ENCODE data around the gene CRY2. TPM values are rescaled to one million over a fixed set of nuclear protein-coding genes. Genes with fewer than 3 reads are reported as not detected.

CRY2 gene
- polyA plus RNA-seq, 1 experiment, result 11.7 TPM

DNA sequence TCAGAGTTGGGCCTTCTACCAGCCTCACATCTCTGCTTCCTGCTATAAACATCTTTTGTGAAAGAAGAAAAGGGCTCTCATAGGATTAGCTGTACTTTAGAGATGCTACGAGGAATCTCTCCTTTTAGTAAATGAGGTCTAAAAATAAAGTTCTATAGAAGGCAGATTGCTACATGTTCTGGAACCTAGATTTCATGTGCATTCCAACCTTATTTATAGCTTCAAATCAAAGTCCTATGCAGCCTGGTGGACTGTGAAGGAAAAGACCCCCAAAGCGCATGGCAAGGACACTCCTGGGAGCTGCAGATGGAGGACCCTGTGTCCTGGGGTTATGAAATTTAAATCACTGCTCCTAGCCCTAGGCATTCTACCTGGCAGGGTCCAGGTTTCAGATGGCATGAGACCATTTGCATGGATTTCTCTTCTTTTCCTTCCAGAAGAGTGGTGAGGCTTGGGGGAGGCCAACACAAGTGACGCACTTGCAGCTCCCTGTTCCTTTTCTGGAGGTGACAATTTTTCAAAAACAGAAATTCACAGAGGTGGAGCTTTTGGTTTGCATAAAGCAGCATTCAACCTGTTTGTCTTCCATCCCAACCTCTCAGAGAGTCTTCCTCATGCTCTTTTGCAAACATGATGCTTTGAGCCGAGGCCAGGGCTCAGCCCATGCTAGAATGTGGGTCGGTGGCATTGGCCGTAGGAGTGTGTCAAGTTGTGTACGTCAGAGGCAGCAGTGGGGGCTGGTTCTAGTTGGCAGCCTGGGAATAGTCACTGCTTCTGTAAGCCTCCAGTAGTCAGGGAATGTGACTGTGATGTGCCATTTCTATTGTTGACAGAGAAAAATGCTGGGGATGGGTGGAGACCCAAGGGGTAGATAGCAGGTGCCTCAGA is 6.3 kb downstream of the CRY2 start:
- POLR2A ChIA-PET, result no interaction called here
- TF ChIP-seq, protein P1, sequence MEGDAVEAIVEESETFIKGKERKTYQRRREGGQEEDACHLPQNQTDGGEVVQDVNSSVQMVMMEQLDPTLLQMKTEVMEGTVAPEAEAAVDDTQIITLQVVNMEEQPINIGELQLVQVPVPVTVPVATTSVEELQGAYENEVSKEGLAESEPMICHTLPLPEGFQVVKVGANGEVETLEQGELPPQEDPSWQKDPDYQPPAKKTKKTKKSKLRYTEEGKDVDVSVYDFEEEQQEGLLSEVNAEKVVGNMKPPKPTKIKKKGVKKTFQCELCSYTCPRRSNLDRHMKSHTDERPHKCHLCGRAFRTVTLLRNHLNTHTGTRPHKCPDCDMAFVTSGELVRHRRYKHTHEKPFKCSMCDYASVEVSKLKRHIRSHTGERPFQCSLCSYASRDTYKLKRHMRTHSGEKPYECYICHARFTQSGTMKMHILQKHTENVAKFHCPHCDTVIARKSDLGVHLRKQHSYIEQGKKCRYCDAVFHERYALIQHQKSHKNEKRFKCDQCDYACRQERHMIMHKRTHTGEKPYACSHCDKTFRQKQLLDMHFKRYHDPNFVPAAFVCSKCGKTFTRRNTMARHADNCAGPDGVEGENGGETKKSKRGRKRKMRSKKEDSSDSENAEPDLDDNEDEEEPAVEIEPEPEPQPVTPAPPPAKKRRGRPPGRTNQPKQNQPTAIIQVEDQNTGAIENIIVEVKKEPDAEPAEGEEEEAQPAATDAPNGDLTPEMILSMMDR (IDR thresholded peaks at IDR 0.05; ENCODE audit: low read depth, low read length), result no peak
- Histone ChIP-seq H3K27ac (ENCODE audit: low read depth, low read length) (no peak overlapping the region), H3K27me3 (ENCODE audit: control insufficient read depth, insufficient read depth, low read length) (no peaks in the 10 kb centered on the region), H3K9me3 (ENCODE audit: control insufficient read depth, insufficient read depth, low read length) (no peaks in the 10 kb centered on the region), H3K4me3 (ENCODE audit: low read depth, low read length) (no peak overlapping the region)
- no peak for DNase-seq (ENCODE audit: low read depth, low spot score)
- CTCF ChIA-PET, result interaction anchor here (0.7 to 2.8 kb wide), 2 partner anchors 11 to 19 kb away, joined by 3 to 14 read pairs; no protein-coding TSS in a partner anchor

DNA sequence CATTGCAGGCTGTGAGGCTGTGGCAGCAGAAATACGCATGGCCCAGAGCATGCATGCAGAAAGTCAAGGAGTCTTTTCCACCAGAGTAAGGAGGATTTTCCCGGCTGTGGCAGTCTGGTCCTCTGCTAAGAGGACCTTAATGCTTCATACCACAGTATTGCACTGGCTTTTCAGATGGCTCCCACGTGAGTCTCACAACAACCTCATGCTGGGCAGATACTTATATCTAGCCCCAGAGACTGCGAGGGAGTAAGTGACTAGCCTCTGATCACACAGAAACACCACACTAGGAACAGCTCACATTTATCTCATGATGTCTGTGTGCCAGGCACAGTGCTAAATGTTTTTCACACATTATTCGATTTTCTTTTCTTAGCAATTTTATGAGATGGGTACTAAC is 8.0 kb downstream of the CRY2 start:
- no peak for DNase-seq (ENCODE audit: low read depth, low spot score)
- no peaks in the 10 kb centered on the region for H3K9me3 ChIP-seq (ENCODE audit: control insufficient read depth, insufficient read depth, low read length)
- TF ChIP-seq, protein P1 (IDR thresholded peaks at IDR 0.05; ENCODE audit: low read depth, low read length), result no peak
- no peak overlapping the region for H3K4me3 ChIP-seq (ENCODE audit: low read depth, low read length)
- H3K27me3 ChIP-seq (ENCODE audit: control insufficient read depth, insufficient read depth, low read length), result no peaks in the 10 kb centered on the region
- CTCF ChIA-PET, result interaction anchor here (1.5 kb wide), 1 partner anchor 12 kb away, joined by 6 read pairs; no protein-coding TSS in a partner anchor
- no peak overlapping the region for H3K27ac ChIP-seq (ENCODE audit: low read depth, low read length)
- POLR2A ChIA-PET, result no interaction called here

DNA sequence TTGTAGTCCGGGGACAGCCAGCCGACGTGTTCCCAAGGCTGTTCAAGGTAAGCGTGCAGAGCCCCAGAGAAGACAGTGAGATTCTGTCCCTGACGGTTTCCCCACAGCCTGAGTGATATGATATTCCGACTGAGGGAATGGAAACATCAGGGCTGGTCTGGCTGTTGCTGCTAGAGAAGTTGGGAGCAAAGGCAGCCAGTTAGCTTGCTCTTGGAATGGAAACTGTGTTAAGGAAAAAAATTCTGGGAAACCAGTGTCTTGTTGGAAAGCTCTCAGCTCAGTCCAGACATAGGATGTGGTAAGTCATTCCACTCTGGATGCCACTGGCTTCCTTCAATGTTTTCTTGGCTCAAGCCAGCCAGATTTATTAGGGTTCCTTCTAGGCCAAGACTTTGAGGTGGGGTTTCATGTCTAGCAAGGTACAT is 8.8 kb downstream of the CRY2 start:
- CTCF ChIA-PET, result interaction anchor here (1.3 to 8.1 kb wide), 2 partner anchors 11 to 85 kb away, joined by 4 to 71 read pairs; partner anchors contain the start of gene CRY2
- POLR2A ChIA-PET, result interaction anchor here (1.8 kb wide), 1 partner anchor 9 kb away, joined by 24 read pairs; the partner anchor contains the start of gene CRY2
- TF ChIP-seq, protein P1 (IDR thresholded peaks at IDR 0.05; ENCODE audit: low read depth, low read length), result no peak
- H3K4me3 ChIP-seq (ENCODE audit: low read depth, low read length), result no peak overlapping the region
- H3K27me3 ChIP-seq (ENCODE audit: control insufficient read depth, insufficient read depth, low read length), result no peaks in the 10 kb centered on the region
- no peak for DNase-seq (ENCODE audit: low read depth, low spot score)
- H3K27ac ChIP-seq (ENCODE audit: low read depth, low read length), result peak overlapping the region; percentile 85
- H3K9me3 ChIP-seq (ENCODE audit: control insufficient read depth, insufficient read depth, low read length), result no peaks in the 10 kb centered on the region

DNA sequence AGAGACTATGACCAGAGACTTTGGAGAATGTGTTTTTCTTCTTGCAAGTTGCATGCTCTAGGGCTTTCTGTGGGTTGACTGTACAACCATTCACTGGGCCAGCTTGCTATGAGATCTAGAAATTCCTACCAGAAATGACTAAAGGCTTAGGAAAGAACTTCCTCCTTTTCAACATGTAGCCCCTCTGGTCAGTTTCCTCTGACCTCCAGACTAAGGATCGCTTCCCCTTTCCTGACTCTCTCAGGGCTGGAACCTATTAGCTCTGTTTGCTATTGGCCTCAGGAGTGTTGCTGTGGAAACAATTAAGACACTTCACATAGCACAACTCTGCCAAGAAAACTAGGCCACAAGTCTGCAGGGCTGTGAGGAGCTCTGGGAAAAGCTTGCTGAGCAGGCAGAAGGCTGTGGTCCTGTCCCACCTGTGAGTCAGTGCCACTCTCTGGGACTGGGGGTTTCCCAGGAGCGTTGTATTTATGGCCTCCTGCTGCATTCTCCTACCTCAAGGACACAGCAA is 10.7 kb downstream of the CRY2 start:
- Histone ChIP-seq H3K27me3 (ENCODE audit: control insufficient read depth, insufficient read depth, low read length) (no peaks in the 10 kb centered on the region), H3K27ac (ENCODE audit: low read depth, low read length) (peak overlapping the region; percentile 95), H3K9me3 (ENCODE audit: control insufficient read depth, insufficient read depth, low read length) (no peaks in the 10 kb centered on the region), H3K4me3 (ENCODE audit: low read depth, low read length) (no peak overlapping the region)
- ChIA-PET POLR2A (interaction anchor here (0.8 to 1.8 kb wide), 3 partner anchors 11 to 59 kb away, joined by 4 to 24 read pairs (median 4); partner anchors contain the start of genes CRY2 and PEX16), CTCF (interaction anchor here (1.9 to 8.1 kb wide), 2 partner anchors 13 to 14 kb away, joined by 4 to 71 read pairs; partner anchors contain the start of gene CRY2)
- DNase-seq (ENCODE audit: low read depth, low spot score), result no peak
- TF ChIP-seq, protein P1 (IDR thresholded peaks at IDR 0.05; ENCODE audit: low read depth, low read length), result no peak

All from AG04450 (cell line).